Coronary artery (tissue), 2 donors: ENCODE data around the gene TFAP2E.
"Not testable (repeated sequence)": the region's sequence is repeated elsewhere in the genome, so short reads cannot be mapped to it uniquely, and the experiment has no call there.

Experiments used
- DNase-seq: peaks from one replicate; pipeline ENCODE4 v3.0.0-alpha.2; 2017; ENCODE audit warnings: low spot score
- H3K27ac ChIP-seq, 2 donors: fragments of 200-600 bp; sonication (generic); one replicate each; pipeline ENCODE4 v1.5.1; 2016 to 2019
- H3K4me3 ChIP-seq: fragments of 200-600 bp; sonication (generic); 2 replicates; pipeline ENCODE4 v1.5.1; 2016; ENCODE audit warnings: mild to moderate bottlenecking, moderate library complexity
- CTCF ChIP-seq: fragments of 200-600 bp; sonication (generic); IDR thresholded peaks from one replicate; pipeline ENCODE4 v1.5.1; 2019; ENCODE audit warnings: antibody characterized with exemption

Gene TFAP2E

GRCh38 chr1:35585281-35585680, 12.2 kb downstream of the TFAP2E start:
- no peak overlapping the region for H3K27ac ChIP-seq
- no peak for TF ChIP-seq CTCF
- no peak overlapping the region for H3K4me3 ChIP-seq
- DNase-seq, result no peak

- not testable (repeated sequence) for DNase-seq, H3K4me3 ChIP-seq
Observed at GRCh38 chr1:35585805-35586204, 12.7 kb downstream of the TFAP2E start.

GRCh38 chr1:35586808-35587207, 13.7 kb downstream of the TFAP2E start:
- DNase-seq, result no peak
- no peak for TF ChIP-seq CTCF
- Histone ChIP-seq H3K4me3 (no peak overlapping the region), H3K27ac (no peak overlapping the region)

More at GRCh38 chr1:35585805-35586204, 12.7 kb downstream of the TFAP2E start:
- H3K27ac ChIP-seq, result not testable (repeated sequence)

- TF ChIP-seq CTCF, result no peak
- H3K27ac ChIP-seq, result no peak overlapping the region
- H3K4me3 ChIP-seq, result no peak overlapping the region
- DNase-seq, result no peak
Observed at GRCh38 chr1:35587736-35588135, 14.6 kb downstream of the TFAP2E start.

GRCh38 chr1:35588197-35588910, 15.2 kb downstream of the TFAP2E start:
- no peak for TF ChIP-seq CTCF
- peak; percentile 24 for DNase-seq
- Histone ChIP-seq H3K4me3 (no peak overlapping the region), H3K27ac (no peak overlapping the region)

- no peak for DNase-seq
- Histone ChIP-seq H3K4me3 (no peak overlapping the region), H3K27ac (no peak overlapping the region)
- TF ChIP-seq CTCF, result no peak
Observed at GRCh38 chr1:35589516-35590427, 16.7 kb downstream of the TFAP2E start.

- Histone ChIP-seq H3K4me3 (no peak overlapping the region), H3K27ac (no peak overlapping the region)
- no peak for TF ChIP-seq CTCF
- no peak for DNase-seq
Observed at GRCh38 chr1:35590476-35591040, 17.4 kb downstream of the TFAP2E start.
